Left ventricle myocardium inferior (tissue), 1 donor: ENCODE data around the gene LIMS1. TPM values are rescaled to one million over a fixed set of nuclear protein-coding genes. Genes with fewer than 3 reads are reported as not detected.

Source experiments
- DNase-seq: peaks from one replicate; pipeline ENCODE4 v3.0.0-alpha.2; 2020
- H3K27ac ChIP-seq: fragments of 200-600 bp; replicated peaks from 2 replicates; pipeline ENCODE4 v1.8.0; 2021
- H3K27me3 ChIP-seq: fragments of 200-600 bp; 2 replicates; pipeline ENCODE4 v1.8.0; 2021; ENCODE audit warnings: low read depth
- H3K36me3 ChIP-seq: fragments of 200-600 bp; 2 replicates; pipeline ENCODE4 v1.8.0; 2021
- H3K4me1 ChIP-seq: fragments of 200-600 bp; 2 replicates; pipeline ENCODE4 v1.8.0; 2021
- H3K4me3 ChIP-seq: fragments of 200-600 bp; 2 replicates; pipeline ENCODE4 v1.8.0; 2021; ENCODE audit warnings: mild to moderate bottlenecking, moderate library complexity
- H3K9me3 ChIP-seq: fragments of 200-600 bp; replicated peaks from 2 replicates; pipeline ENCODE4 v1.8.0; 2021
- intact Hi-C: fragments of 100-400 bp; cut with micrococcal nuclease; formaldehyde crosslinking; loops from one replicate; pipeline ENCODE4 v1.11.0; 2022
- total RNA-seq: library from RNA; stranded (reverse); fragmentation: NEBNext Ultra II Directional; extraction: Animal tissue kit (Norgen Biotek cat#: 25700); gene quantifications from one replicate; pipeline ENCODE4 v1.2.1, GENCODE V29; 2021
- TF ChIP-seq, protein P1 (sequence below): fragments of 200-600 bp; IDR thresholded peaks from 2 replicates; pipeline ENCODE4 v1.8.0; 2021; ENCODE audit warnings: antibody characterized with exemption, mild to moderate bottlenecking, borderline replicate concordance
- donor health status: DM: no; HTN: yes; CAD: no; lungs with severe emphysema.

LIMS1 gene
- total RNA-seq, 1 donor from 2014 or later, result 77.0 TPM

DNA sequence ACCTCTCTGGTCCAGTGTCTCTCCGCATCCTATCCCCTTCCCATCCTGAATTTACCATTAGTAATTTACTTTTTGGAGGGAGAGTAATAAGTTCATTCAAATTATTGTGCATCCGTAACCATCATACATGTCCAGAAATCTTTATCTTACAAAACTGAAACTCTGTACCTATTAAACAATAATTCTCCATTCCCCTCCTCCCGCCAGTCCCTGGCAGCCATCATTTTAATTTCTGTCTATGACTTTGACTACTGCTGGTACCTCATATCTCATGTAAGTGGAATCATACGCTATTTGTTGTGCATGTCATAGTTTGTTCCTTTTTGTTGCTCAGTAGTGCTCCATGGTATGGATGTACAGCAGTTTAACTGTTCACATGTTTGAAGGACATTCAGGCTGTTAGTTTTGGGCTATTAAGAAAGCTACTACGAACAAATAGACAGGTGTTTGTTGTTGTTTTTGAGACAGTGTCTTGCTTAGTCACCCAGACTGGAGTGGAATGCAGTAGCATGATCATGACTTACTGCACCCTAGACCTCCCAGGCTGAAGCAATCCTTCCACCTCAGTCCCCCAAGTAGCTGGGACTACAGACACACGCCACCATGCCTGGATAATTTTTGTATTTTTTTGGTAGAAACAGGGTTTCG, 2.0 kb downstream of the LIMS1 start:
- peaks cover 55% of the 10 kb centered on the region for H3K4me1 ChIP-seq
- no peaks in the 10 kb centered on the region for H3K36me3 ChIP-seq
- no peak for DNase-seq
- intact Hi-C loops, result loop anchor here (10.0 kb wide), 1 partner anchor 49 kb away; no protein-coding TSS in a partner anchor
- TF ChIP-seq, protein P1, sequence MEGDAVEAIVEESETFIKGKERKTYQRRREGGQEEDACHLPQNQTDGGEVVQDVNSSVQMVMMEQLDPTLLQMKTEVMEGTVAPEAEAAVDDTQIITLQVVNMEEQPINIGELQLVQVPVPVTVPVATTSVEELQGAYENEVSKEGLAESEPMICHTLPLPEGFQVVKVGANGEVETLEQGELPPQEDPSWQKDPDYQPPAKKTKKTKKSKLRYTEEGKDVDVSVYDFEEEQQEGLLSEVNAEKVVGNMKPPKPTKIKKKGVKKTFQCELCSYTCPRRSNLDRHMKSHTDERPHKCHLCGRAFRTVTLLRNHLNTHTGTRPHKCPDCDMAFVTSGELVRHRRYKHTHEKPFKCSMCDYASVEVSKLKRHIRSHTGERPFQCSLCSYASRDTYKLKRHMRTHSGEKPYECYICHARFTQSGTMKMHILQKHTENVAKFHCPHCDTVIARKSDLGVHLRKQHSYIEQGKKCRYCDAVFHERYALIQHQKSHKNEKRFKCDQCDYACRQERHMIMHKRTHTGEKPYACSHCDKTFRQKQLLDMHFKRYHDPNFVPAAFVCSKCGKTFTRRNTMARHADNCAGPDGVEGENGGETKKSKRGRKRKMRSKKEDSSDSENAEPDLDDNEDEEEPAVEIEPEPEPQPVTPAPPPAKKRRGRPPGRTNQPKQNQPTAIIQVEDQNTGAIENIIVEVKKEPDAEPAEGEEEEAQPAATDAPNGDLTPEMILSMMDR, result no peak
- no peak overlapping the region for H3K27ac ChIP-seq
- H3K9me3 ChIP-seq, result no peaks in the 10 kb centered on the region
- peak overlapping the region; percentile 77 for H3K4me3 ChIP-seq
- no peaks in the 10 kb centered on the region for H3K27me3 ChIP-seq

DNA sequence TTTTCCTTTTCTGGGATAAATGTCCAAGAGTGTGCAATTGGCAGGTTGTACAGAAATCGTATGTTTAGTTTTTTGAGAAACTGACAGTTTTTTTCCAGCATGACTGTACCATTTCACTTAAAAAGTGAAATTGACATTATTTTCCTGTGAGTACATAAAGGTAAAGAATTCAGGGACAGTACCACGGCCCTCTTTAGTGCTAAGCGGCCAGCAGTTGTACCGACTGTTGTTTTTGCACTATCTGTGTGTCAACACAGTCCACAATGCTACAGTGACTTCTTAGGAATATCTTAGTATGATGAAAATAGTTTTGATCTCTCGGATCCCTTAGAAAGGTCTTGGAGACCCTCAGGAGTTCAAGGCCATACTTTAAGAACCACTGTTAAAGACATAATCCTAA, 2.6 kb downstream of the LIMS1 start:
- Histone ChIP-seq H3K4me1 (peaks cover 62% of the 10 kb centered on the region), H3K36me3 (no peaks in the 10 kb centered on the region), H3K27ac (no peak overlapping the region), H3K27me3 (no peaks in the 10 kb centered on the region), H3K9me3 (no peaks in the 10 kb centered on the region), H3K4me3 (no peak overlapping the region)
- TF ChIP-seq, protein P1, result no peak
- intact Hi-C loops, result loop anchor here (10.0 kb wide), 1 partner anchor 48 kb away; no protein-coding TSS in a partner anchor
- DNase-seq, result no peak

DNA sequence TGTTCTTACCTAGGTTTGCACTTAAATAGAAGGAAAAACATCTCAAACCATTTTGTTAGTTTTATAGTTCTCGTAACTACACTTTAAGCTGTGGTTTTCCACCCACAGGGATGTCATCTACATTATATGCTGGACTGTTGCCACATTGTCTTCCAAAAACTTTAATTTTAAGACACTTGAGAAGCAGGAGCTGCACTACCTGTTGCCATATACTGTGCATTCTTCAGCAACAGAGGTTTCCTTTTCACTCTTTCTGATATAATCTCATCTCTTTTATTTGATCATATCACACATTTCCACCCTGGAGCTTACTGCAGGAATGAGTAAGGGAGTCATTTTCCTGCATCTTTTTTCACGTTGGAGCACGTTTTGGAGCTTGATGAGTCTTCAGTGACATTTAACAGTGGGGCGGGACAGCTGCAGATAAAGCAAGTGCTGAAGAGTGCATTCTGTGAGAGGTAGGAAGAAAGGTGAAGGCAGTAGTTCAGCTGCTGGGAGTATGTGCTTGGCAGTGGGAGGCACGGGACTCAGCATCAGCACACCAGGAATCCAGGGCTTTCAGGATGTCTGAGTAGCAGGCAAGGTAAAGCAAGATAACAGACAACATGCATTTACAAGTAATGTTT, 3.8 kb downstream of the LIMS1 start:
- Histone ChIP-seq H3K27me3 (no peaks in the 10 kb centered on the region), H3K27ac (no peak overlapping the region), H3K4me3 (no peak overlapping the region), H3K36me3 (no peaks in the 10 kb centered on the region), H3K9me3 (no peaks in the 10 kb centered on the region), H3K4me1 (peaks cover 72% of the 10 kb centered on the region)
- intact Hi-C loops, result loop anchor here (10.0 kb wide), 1 partner anchor 47 kb away; no protein-coding TSS in a partner anchor
- DNase-seq, result no peak
- TF ChIP-seq, protein P1, result no peak

DNA sequence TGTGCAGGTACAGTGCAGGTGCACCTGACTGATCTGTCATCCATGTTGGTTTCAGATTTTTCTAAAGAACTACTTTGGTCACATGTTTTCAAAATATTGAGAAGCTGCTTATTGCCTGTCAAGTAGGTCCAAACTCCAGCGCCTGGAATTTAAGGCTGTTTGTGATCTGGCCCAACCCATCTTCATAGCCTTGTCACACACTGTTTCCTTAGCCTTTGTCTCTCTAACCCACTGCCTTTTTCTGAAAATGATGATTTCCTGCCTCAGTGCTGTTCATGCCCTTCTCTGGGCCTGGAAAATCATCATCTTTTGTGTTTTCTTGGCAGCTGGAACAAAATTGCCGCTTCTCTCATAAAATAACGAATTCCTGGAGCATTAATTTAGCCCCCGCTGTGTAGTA, 7.2 kb downstream of the LIMS1 start:
- intact Hi-C loops, result no loop called here
- no peaks in the 10 kb centered on the region for H3K9me3 ChIP-seq
- TF ChIP-seq, protein P1, result no peak
- H3K27me3 ChIP-seq, result no peaks in the 10 kb centered on the region
- H3K36me3 ChIP-seq, result no peaks in the 10 kb centered on the region
- no peak for DNase-seq
- peak overlapping the region; percentile 36 for H3K27ac ChIP-seq
- H3K4me3 ChIP-seq, result no peak overlapping the region
- H3K4me1 ChIP-seq, result peaks cover 47% of the 10 kb centered on the region

DNA sequence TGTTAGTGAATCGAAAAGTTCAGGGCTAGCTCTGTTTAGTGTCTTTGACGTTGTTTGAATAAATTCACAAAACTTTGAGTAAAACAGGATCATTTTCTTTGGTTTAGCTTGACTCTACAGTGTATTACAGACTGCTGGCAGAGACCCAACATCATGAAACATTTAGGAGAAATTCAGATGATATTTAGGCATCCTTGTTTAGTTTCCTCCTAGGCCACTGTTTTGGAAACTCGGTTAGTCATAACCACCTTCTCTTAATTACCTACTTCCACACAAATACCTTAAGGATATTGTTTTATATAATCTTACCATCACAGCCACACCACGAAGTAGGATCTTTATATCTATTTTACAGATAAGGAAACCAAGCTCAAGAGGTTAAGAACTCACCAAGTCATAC, 7.8 kb downstream of the LIMS1 start:
- no peak for DNase-seq
- no peaks in the 10 kb centered on the region for H3K36me3 ChIP-seq
- no peaks in the 10 kb centered on the region for H3K9me3 ChIP-seq
- TF ChIP-seq, protein P1, result no peak
- H3K27ac ChIP-seq, result peak overlapping the region; percentile 36
- intact Hi-C loops, result no loop called here
- H3K27me3 ChIP-seq, result no peaks in the 10 kb centered on the region
- peaks cover 45% of the 10 kb centered on the region for H3K4me1 ChIP-seq
- no peak overlapping the region for H3K4me3 ChIP-seq
